Large intestine (tissue), 3 donors: ENCODE results near the gene TTC7B. TPM values are rescaled to one million over a fixed set of nuclear protein-coding genes. Genes with fewer than 3 reads are reported as not detected.

Experiments
- DNase-seq, 2 donors: peaks; one replicate each; pipeline versions ENCODE4 v3.0.0 to v3.0.0-alpha.2; 2013
- H3K27ac ChIP-seq: one replicate; pipeline ENCODE4 v1.5.1; 2013; ENCODE audit warnings: low read length
- H3K27me3 ChIP-seq: 2 replicates; pipeline ENCODE4 v1.6.1; 2013; ENCODE audit warnings: low read length; ENCODE audit not compliant: control insufficient read depth, insufficient read depth
- H3K36me3 ChIP-seq: 2 replicates; pipeline ENCODE4 v1.6.1; 2013; ENCODE audit warnings: low read length; ENCODE audit not compliant: control insufficient read depth, insufficient read depth
- H3K4me1 ChIP-seq: one replicate; pipeline ENCODE4 v1.6.1; 2013; ENCODE audit warnings: low read length; ENCODE audit not compliant: control insufficient read depth, insufficient read depth
- H3K4me3 ChIP-seq: one replicate; pipeline ENCODE4 v1.5.1; 2013; ENCODE audit warnings: low read length
- H3K9me3 ChIP-seq: one replicate; pipeline ENCODE4 v1.6.1; 2013; ENCODE audit warnings: mild to moderate bottlenecking, low read depth, low read length, moderate library complexity; ENCODE audit not compliant: control insufficient read depth
- WGBS: methylation state at CpG from one replicate; pipeline ENCODE4 v1.1.5; 2013; ENCODE audit warnings: low lambda C conversion rate; ENCODE audit not compliant: insufficient coverage; 5-methylcytosine and 5-hydroxymethylcytosine counted together
- polyA plus RNA-seq: library from polyadenylated mRNA; unstranded; fragments of 120-200 nt; gene quantifications from one replicate; pipeline ENCODE4 v1.2.1, GENCODE V29; 2013

Gene TTC7B
- polyA plus RNA-seq, 1 donor: 12.2 TPM

DNA sequence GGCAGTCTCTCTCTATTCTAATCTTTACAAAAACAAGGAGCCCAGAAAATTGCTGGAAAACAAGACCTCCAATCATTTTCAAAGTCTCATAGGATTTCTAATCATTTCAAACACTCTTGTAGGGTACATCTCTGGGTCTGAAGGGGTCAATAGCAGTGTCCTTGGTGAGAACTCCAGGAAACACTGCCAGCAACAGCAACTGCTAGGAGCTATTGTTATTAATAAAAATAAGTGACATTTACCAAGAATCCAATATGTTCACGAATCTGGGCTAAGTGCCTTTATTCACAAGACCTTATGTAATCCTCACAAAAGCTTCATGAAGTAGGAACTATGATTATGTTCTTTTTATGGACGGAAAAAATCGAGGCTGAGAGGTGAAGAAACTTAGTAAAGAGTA, 72.8 kb downstream of the TTC7B start:
- Histone ChIP-seq H3K9me3 (peaks cover 3% of the 10 kb centered on the region), H3K27ac (no peak overlapping the region), H3K4me1 (no peaks in the 10 kb centered on the region), H3K27me3 (no peaks in the 10 kb centered on the region), H3K36me3 (no peaks in the 10 kb centered on the region), H3K4me3 (no peak overlapping the region)
- no peak for DNase-seq
- 100% methylated on average over 3 of the region's 3 CpGs for WGBS

- Histone ChIP-seq H3K36me3 (no peaks in the 10 kb centered on the region), H3K27ac (no peak overlapping the region), H3K4me3 (no peak overlapping the region), H3K9me3 (no peaks in the 10 kb centered on the region), H3K27me3 (no peaks in the 10 kb centered on the region), H3K4me1 (no peaks in the 10 kb centered on the region)
- no CpG with 5 or more reads among the region's 6 CpGs for WGBS
- DNase-seq: no peak
These were observed 73.5 kb downstream of the TTC7B start for GRCh38 chr14:90742729-90743128.

- Histone ChIP-seq H3K27ac (no peak overlapping the region), H3K4me1 (no peaks in the 10 kb centered on the region), H3K9me3 (no peaks in the 10 kb centered on the region), H3K27me3 (no peaks in the 10 kb centered on the region), H3K36me3 (no peaks in the 10 kb centered on the region), H3K4me3 (no peak overlapping the region)
- WGBS: no CpG with 5 or more reads among the region's 2 CpGs
- DNase-seq: no peak
These were observed 74.0 kb downstream of the TTC7B start for GRCh38 chr14:90742252-90742651.

GRCh38 chr14:90741682-90741946, 74.6 kb downstream of the TTC7B start:
- DNase-seq: no peak
- Histone ChIP-seq H3K36me3 (no peaks in the 10 kb centered on the region), H3K4me3 (no peak overlapping the region), H3K27me3 (no peaks in the 10 kb centered on the region), H3K4me1 (no peaks in the 10 kb centered on the region), H3K9me3 (no peaks in the 10 kb centered on the region), H3K27ac (no peak overlapping the region)
- WGBS: 100% methylated on average over 1 of the region's 2 CpGs

DNA sequence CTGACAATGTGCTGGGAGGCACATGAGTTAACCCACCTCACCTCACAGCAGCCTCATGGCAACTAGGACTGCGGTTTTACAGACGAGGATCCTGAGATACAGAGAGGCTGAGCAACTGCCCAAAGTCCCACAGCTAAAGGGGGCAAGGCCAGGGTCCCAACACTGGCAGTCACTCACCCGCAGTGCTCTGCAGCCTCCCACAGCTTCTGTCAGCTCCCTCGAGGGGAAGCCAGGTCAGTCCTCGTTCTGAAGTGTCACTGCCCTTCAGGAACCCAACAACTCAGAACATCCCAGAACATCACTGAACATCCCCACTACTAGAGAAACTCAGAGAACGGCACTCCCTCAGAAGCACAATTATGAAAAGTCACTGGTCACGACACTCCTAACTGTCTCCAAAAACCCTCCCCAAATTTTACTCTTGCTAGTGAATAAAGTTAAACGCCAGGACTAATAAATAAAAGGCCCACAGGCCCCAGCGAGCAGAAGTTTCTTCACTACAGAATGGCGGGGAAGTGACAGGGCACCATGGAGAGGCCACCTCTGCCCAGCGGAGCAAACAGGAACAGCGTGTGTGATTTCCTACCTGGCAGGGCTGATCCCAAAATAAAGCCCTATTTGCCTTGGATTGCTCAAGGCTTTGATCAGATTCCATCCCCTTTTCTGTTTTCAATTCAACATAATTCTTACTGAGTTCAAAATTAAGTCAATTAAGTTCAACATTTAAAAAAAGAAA, 75.1 kb downstream of the TTC7B start:
- Histone ChIP-seq H3K27me3 (no peaks in the 10 kb centered on the region), H3K4me1 (no peaks in the 10 kb centered on the region), H3K4me3 (no peak overlapping the region), H3K27ac (no peak overlapping the region), H3K9me3 (no peaks in the 10 kb centered on the region), H3K36me3 (no peaks in the 10 kb centered on the region)
- DNase-seq: no peak
- 100% methylated on average over 1 of the region's 12 CpGs for WGBS

GRCh38 chr14:90740081-90740480, 76.1 kb downstream of the TTC7B start:
- H3K36me3 ChIP-seq: no peaks in the 10 kb centered on the region
- WGBS: 78% methylated on average over 4 of the region's 8 CpGs

GRCh38 chr14:90739318-90740068, 76.7 kb downstream of the TTC7B start:
- Histone ChIP-seq H3K4me1 (no peaks in the 10 kb centered on the region), H3K4me3 (no peak overlapping the region), H3K27ac (peak overlapping the region; percentile 12), H3K36me3 (no peaks in the 10 kb centered on the region), H3K9me3 (no peaks in the 10 kb centered on the region), H3K27me3 (no peaks in the 10 kb centered on the region)
- WGBS: no CpG with 5 or more reads among the region's 6 CpGs
- DNase-seq: no peak

More at GRCh38 chr14:90740081-90740480, 76.1 kb downstream of the TTC7B start:
- H3K9me3 ChIP-seq: no peaks in the 10 kb centered on the region
- DNase-seq: no peak
- no peak overlapping the region for H3K4me3 ChIP-seq
- no peaks in the 10 kb centered on the region for H3K27me3 ChIP-seq
- no peaks in the 10 kb centered on the region for H3K4me1 ChIP-seq
- no peak overlapping the region for H3K27ac ChIP-seq

- H3K36me3 ChIP-seq: no peaks in the 10 kb centered on the region
- DNase-seq: peak in 1 of 2 donors; percentile 22
- H3K9me3 ChIP-seq: no peaks in the 10 kb centered on the region
- no peak overlapping the region for H3K27ac ChIP-seq
- H3K4me3 ChIP-seq: no peak overlapping the region
- no peaks in the 10 kb centered on the region for H3K27me3 ChIP-seq
- 95% methylated on average over 4 of the region's 16 CpGs for WGBS
- H3K4me1 ChIP-seq: no peaks in the 10 kb centered on the region
These were observed 83.0 kb downstream of the TTC7B start for GRCh38 chr14:90733139-90733808.

- Histone ChIP-seq H3K27me3 (no peaks in the 10 kb centered on the region), H3K4me3 (no peak overlapping the region), H3K36me3 (no peaks in the 10 kb centered on the region), H3K27ac (no peak overlapping the region), H3K4me1 (no peaks in the 10 kb centered on the region), H3K9me3 (no peaks in the 10 kb centered on the region)
- 96% methylated on average over 4 of the region's 7 CpGs for WGBS
- DNase-seq: no peak
These were observed 83.5 kb downstream of the TTC7B start for GRCh38 chr14:90732718-90733117.

DNA sequence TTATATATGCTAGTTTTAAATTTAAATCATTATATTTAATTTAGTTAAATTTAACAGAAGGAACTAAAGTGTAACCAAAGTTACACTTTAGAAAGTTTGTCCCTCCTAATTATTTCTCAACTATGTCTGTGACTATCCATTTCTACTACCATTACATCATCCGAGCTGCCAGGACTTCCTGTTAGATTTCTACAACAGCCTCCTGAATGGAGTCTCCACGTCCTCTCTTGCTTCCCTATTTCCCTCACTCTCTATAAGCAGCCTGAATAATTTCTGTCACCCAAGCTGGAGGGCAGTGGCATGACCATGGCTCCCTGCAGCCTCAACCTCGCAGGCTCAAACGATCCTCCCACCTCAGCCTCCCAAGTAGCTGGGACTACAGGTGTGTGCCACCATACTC, 84.1 kb downstream of the TTC7B start:
- Histone ChIP-seq H3K27ac (no peak overlapping the region), H3K27me3 (no peaks in the 10 kb centered on the region), H3K36me3 (no peaks in the 10 kb centered on the region), H3K4me1 (no peaks in the 10 kb centered on the region), H3K4me3 (no peak overlapping the region), H3K9me3 (no peaks in the 10 kb centered on the region)
- WGBS: 86% methylated on average over 1 of the region's 4 CpGs
- no peak for DNase-seq
